Astrocyte (in vitro differentiated cells and primary cell): ENCODE measurements around the gene ITGB1BP1.

Experiments used
- CTCF ChIP-seq: IDR thresholded peaks from 2 replicates; pipeline ENCODE4 v1.5.1; 2011; ENCODE audit warnings: low read depth, mild to moderate bottlenecking, inconsistent platforms, low read length, moderate library complexity; ENCODE audit not compliant: insufficient read depth
- EZH2 ChIP-seq: IDR thresholded peaks from 2 replicates; pipeline ENCODE4 v1.6.1; 2012; ENCODE audit warnings: mild to moderate bottlenecking, low read length, inconsistent platforms; ENCODE audit not compliant: insufficient read depth

- TF ChIP-seq CTCF (no peak), EZH2 (no peak)
Observed at GRCh38 chr2:9390991-9391390, 32.3 kb downstream of the ITGB1BP1 start.
